Hematopoietic multipotent progenitor cell treated with erythropoietin and hydrocortisone succinate and interleukin-3 and kit ligand, for 8 days (in vitro differentiated cells): ENCODE data around the gene SLC6A19.

Experiments used
- DNase-seq: peaks from one replicate; pipeline ENCODE4 v3.0.0-alpha.2; 2015

SLC6A19 gene

DNA sequence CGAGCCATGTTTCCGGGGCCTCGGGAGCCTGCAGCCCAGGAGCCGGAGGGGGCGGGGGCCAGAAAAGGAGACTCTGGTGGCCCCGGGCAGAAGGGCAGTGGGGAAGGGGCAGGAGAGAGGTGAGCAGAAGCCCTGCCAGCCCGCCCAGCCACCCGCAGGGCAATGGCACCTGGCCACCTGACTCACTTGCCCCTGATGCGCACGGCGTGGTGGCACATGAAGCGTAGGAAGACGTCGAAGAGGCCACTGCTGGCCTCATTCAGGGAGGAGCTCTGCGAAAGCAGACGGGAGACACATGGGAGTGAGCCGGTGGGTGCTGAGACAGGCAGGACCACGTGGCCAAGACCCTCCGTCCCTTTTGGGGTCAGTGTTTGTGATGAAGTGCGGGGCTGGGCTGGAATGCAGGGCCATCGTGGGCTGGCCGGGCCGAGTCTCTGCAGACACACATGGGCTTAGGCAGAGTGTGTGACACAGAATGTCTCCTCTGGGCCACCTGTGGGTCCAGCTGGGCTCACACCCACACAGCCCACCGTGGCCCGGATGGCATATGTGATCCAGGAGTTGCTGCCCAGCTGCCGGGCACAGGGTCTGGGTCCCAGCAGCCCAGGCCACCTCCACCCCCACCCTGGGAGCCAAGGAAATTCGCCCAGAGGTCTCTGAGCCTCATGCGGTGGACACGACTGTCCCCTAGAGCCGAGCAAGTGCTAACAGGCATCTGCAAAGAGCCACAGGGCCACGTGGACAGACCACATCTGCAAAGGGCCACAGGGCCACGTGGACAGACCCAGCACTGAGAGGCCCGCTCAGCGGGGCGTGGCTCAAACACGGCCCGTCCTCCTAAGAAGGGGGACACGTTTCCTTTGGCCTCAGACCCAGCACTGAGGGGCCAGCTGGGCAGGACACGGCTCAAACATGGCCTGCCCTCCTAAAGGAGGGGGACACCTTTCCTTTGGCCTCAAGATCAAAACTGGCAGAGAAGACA lies 69.8 kb downstream of the SLC6A19 start:
- DNase-seq: no peak

DNA sequence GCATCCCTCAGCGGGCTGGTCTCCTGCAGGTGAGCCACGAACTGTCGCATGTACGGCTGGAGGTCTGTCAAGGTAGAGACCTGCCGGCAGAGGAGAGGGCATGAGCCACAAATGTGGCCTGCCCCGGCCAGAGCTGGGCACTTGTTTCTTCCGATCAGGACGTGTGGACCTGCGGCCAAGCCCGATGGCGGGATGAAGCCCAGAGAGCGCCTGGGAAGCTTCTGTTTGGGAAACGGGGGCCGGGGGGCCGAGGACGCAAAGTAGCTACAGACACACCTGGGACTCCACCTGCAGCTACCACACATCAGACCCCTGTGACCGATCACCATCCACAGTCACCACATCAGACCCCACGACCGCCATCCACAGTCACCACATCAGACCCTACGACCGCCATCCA lies 70.8 kb downstream of the SLC6A19 start:
- DNase-seq: no peak

DNA sequence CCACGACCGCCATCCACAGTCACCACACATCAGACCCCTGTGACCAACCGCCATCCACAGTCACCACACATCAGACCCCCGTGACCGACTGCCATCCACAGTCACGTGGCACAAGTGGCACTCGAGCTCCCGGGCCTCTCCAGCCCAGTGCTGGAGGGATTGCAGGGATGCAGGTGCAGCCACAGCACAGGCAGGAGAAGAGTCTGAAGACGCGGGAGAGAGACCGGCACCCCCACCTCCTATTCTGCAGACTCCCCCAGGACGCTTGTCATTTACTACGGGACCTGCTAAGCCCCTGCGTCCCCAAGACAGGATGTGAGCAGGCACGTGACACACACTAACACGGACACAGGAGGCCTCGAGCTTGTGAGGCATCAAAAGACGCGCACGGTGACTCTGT lies 72.3 kb downstream of the SLC6A19 start:
- no peak for DNase-seq

DNA sequence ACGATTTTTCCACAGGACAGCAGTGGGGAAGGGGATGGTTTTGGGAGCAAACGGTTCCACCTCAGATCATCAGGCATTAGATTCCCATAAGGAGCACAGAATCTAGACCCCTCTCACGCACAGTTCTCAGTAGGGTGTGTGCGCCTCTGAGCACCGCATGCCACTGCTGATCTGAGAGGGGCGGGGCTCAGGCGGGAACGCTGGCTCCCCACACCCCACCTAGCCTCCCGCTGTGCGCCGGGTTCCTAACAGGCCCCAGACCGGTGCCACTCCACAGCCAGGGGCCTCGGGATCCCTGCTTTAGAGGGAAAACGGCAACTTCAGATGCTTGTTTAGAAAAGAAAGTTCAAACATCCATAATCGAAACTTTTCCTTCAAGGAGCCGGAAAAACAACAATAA lies 73.1 kb downstream of the SLC6A19 start:
- DNase-seq: no peak
